CD14-positive monocyte (primary cell): ENCODE results near the gene CYP46A1. TPM values are rescaled to one million over a fixed set of nuclear protein-coding genes. Genes with fewer than 3 reads are reported as not detected.

Experiments
- DNase-seq, 3 donors: peaks; one replicate each; pipeline ENCODE4 v3.0.0-alpha.2; 2011 to 2022
- H2AFZ ChIP-seq: 2 replicates; pipeline ENCODE4 v1.6.0; 2012; ENCODE audit warnings: mild to moderate bottlenecking, low read depth, low read length, inconsistent platforms; ENCODE audit not compliant: insufficient read depth, poor library complexity, severe bottlenecking
- H3K27ac ChIP-seq, 2 donors: 1 replicate in 1 of 2; 2 replicates in 1 of 2; pipeline ENCODE4 v1.5.1; 2012 to 2013; ENCODE audit warnings: low read length in 2 of 2, control low read depth in 1 of 2, inconsistent platforms in 1 of 2, low read depth in 1 of 2, mild to moderate bottlenecking in 1 of 2
- H3K27me3 ChIP-seq, 2 donors: one replicate each; pipeline versions ENCODE4 v1.6.0 to v1.6.1; 2011 to 2013; ENCODE audit warnings: low read length in 2 of 2; ENCODE audit not compliant: control insufficient read depth in 2 of 2, insufficient read depth in 2 of 2
- H3K36me3 ChIP-seq, 2 donors: replicated peaks in 1 of 2; 1 replicate in 1 of 2; 2 replicates in 1 of 2; pipeline versions ENCODE4 v1.5.1 to v1.6.1; 2012 to 2013; ENCODE audit warnings: low read length in 2 of 2, control low read depth in 1 of 2, inconsistent platforms in 1 of 2, mild to moderate bottlenecking in 1 of 2; ENCODE audit not compliant: insufficient read depth in 2 of 2, control insufficient read depth in 1 of 2
- H3K4me1 ChIP-seq, 2 donors: 1 replicate in 1 of 2; 2 replicates in 1 of 2; pipeline versions ENCODE4 v1.5.1 to v1.6.1; 2012 to 2013; ENCODE audit warnings: low read length in 2 of 2, control low read depth in 1 of 2, inconsistent platforms in 1 of 2, mild to moderate bottlenecking in 1 of 2, moderate library complexity in 1 of 2; ENCODE audit not compliant: insufficient read depth in 2 of 2, control insufficient read depth in 1 of 2
- H3K4me2 ChIP-seq: replicated peaks from 2 replicates; pipeline ENCODE3; 2012; ENCODE audit warnings: low read length, moderate library complexity, mild to moderate bottlenecking; ENCODE audit not compliant: poor library complexity, severe bottlenecking; ENCODE audit errors: extremely low read depth
- H3K4me3 ChIP-seq, 3 experiments: fragments of 200-600 bp in 1 of 3; sonication (generic) in 1 of 3; replicated peaks in 1 of 3; 1 replicate in 2 of 3; 2 replicates in 1 of 3; pipeline ENCODE4 v1.5.1; 2011 to 2013; ENCODE audit warnings: low read length in 3 of 3, mild to moderate bottlenecking in 3 of 3, control low read depth in 2 of 3, low read depth in 2 of 3, inconsistent platforms in 1 of 3, moderate library complexity in 1 of 3
- H3K79me2 ChIP-seq: 2 replicates; pipeline ENCODE4 v1.6.0; 2012; ENCODE audit warnings: mild to moderate bottlenecking, control low read depth, inconsistent platforms, low read length, moderate library complexity; ENCODE audit not compliant: insufficient read depth
- H3K9ac ChIP-seq: 2 replicates; pipeline ENCODE4 v1.6.0; 2017; ENCODE audit warnings: low read length, mild to moderate bottlenecking; ENCODE audit not compliant: insufficient read depth, poor library complexity, severe bottlenecking
- H3K9me3 ChIP-seq, 2 donors: replicated peaks in 1 of 2; 1 replicate in 1 of 2; 2 replicates in 1 of 2; pipeline versions ENCODE4 v1.5.1 to v1.6.1; 2012 to 2013; ENCODE audit warnings: low read length in 2 of 2, control low read depth in 1 of 2; ENCODE audit not compliant: control insufficient read depth in 1 of 2, insufficient read depth in 1 of 2
- H4K20me1 ChIP-seq: 2 replicates; pipeline ENCODE4 v1.6.0; 2012; ENCODE audit warnings: mild to moderate bottlenecking, low read length, control low read depth, moderate library complexity; ENCODE audit not compliant: insufficient read depth
- H3K27ac Mint-ChIP-seq, 7 donors: one replicate each; pipeline ENCODE4 v1.8.0; 2020; ENCODE audit warnings: mild to moderate bottlenecking in 7 of 7, mixed read lengths in 7 of 7, moderate library complexity in 6 of 7, inconsistent platforms in 2 of 7
- H3K27me3 Mint-ChIP-seq, 3 donors: one replicate each; pipeline ENCODE4 v1.8.0; 2021 to 2022; ENCODE audit warnings: low read depth in 3 of 3, mild to moderate bottlenecking in 3 of 3, mixed read lengths in 3 of 3, moderate library complexity in 3 of 3, inconsistent platforms in 1 of 3
- H3K36me3 Mint-ChIP-seq, 2 donors: one replicate each; pipeline ENCODE4 v1.8.0; 2020; ENCODE audit warnings: mixed read lengths in 2 of 2, inconsistent platforms in 1 of 2, mild to moderate bottlenecking in 1 of 2
- H3K4me1 Mint-ChIP-seq: one replicate; pipeline ENCODE4 v1.8.0; 2020; ENCODE audit warnings: mild to moderate bottlenecking, mixed read lengths
- H3K4me3 Mint-ChIP-seq, 2 donors: one replicate each; pipeline ENCODE4 v1.8.0; 2020; ENCODE audit warnings: mild to moderate bottlenecking in 2 of 2, mixed read lengths in 2 of 2, moderate library complexity in 1 of 2
- H3K9me3 Mint-ChIP-seq, 7 donors: one replicate each; pipeline ENCODE4 v1.8.0; 2020 to 2022; ENCODE audit warnings: mixed read lengths in 7 of 7, mild to moderate bottlenecking in 6 of 7, moderate library complexity in 6 of 7, inconsistent platforms in 2 of 7
- CTCF ChIP-seq: fragments of 200-600 bp; IDR thresholded peaks from one replicate; pipeline ENCODE4 v1.8.0; 2022; ENCODE audit warnings: antibody characterized with exemption, mild to moderate bottlenecking
- WGBS: methylation state at CpG from one replicate; pipeline ENCODE4 v1.1.5; 2013; ENCODE audit warnings: missing lambda C conversion rate; ENCODE audit not compliant: insufficient coverage; 5-methylcytosine and 5-hydroxymethylcytosine counted together
- intact Hi-C, 2 donors: fragments of 100-400 bp; cut with micrococcal nuclease; formaldehyde crosslinking; loops; one replicate each; pipeline versions ENCODE4 v1.15.0 to v1.15.1; 2023
- polyA plus RNA-seq, 3 donors: library from polyadenylated mRNA; depleted of rRNA in 1 of 3; unstranded in 2 of 3; stranded (reverse) in 1 of 3; fragments of 300-500 nt in 2 of 3; fragments of >200 nt in 1 of 3; fragmentation: Illumina TruSeq in 2 of 3; gene quantifications; 1 replicate in 2 of 3; 2 replicates in 1 of 3; pipeline ENCODE4 v1.2.3, GENCODE V29; 2012 to 2021

The CYP46A1 gene
- polyA plus RNA-seq, 3 donors, result not detected

GRCh38 chr14:99721792-99722516, 37.9 kb downstream of the CYP46A1 start:
- Mint-ChIP-seq H3K27ac (no peak overlapping the region), H3K27me3 (peaks cover 7 to 17% (median 12%) of the 10 kb centered on the region in 3 donors), H3K9me3 (peaks cover 0 to 2% (median 0%) of the 10 kb centered on the region in 7 donors), H3K4me3 (no peak overlapping the region), H3K36me3 (no peaks in the 10 kb centered on the region), H3K4me1 (no peaks in the 10 kb centered on the region)
- Histone ChIP-seq H3K36me3 (no peaks in the 10 kb centered on the region), H2AFZ (no peak overlapping the region), H3K4me3 (no peak overlapping the region), H3K27ac (no peak overlapping the region), H3K27me3 (no peaks in the 10 kb centered on the region), H3K4me2 (no peak overlapping the region), H4K20me1 (no peaks in the 10 kb centered on the region), H3K4me1 (no peaks in the 10 kb centered on the region), H3K79me2 (no peaks in the 10 kb centered on the region), H3K9ac (no peak overlapping the region), H3K9me3 (no peaks in the 10 kb centered on the region)
- no peak for DNase-seq
- WGBS, result 90% methylated on average over 2 of the region's 12 CpGs
- TF ChIP-seq CTCF, result no peak
- intact Hi-C loops, result no loop called here

GRCh38 chr14:99722741-99723140, 38.6 kb downstream of the CYP46A1 start:
- no peaks in the 10 kb centered on the region for H4K20me1 ChIP-seq
- no peaks in the 10 kb centered on the region for H3K4me1 ChIP-seq
- Mint-ChIP-seq H3K27me3 (peaks cover 7 to 22% (median 10%) of the 10 kb centered on the region in 3 donors), H3K4me1 (no peaks in the 10 kb centered on the region), H3K36me3 (no peaks in the 10 kb centered on the region), H3K4me3 (no peak overlapping the region), H3K9me3 (peaks cover 0 to 2% (median 0%) of the 10 kb centered on the region in 7 donors), H3K27ac (no peak overlapping the region)
- no peaks in the 10 kb centered on the region for H3K9me3 ChIP-seq
- H2AFZ ChIP-seq, result no peak overlapping the region
- no peak overlapping the region for H3K27ac ChIP-seq
- no peak for DNase-seq
- H3K4me2 ChIP-seq, result no peak overlapping the region
- no peak for TF ChIP-seq CTCF
- no peaks in the 10 kb centered on the region for H3K27me3 ChIP-seq
- H3K9ac ChIP-seq, result no peak overlapping the region
- H3K4me3 ChIP-seq, result no peak overlapping the region
- WGBS, result 94% methylated on average over 8 of the region's 9 CpGs
- intact Hi-C loops, result no loop called here
- no peaks in the 10 kb centered on the region for H3K79me2 ChIP-seq
- no peaks in the 10 kb centered on the region for H3K36me3 ChIP-seq
